Measurements from ENCODE around the gene GULP1. TPM values are rescaled to one million over a fixed set of nuclear protein-coding genes. Genes with fewer than 3 reads are reported as not detected.

Gene GULP1
- total and polyA plus RNA-seq, 12 donors = 5.8 to 122 (median 51.5) TPM

DNA sequence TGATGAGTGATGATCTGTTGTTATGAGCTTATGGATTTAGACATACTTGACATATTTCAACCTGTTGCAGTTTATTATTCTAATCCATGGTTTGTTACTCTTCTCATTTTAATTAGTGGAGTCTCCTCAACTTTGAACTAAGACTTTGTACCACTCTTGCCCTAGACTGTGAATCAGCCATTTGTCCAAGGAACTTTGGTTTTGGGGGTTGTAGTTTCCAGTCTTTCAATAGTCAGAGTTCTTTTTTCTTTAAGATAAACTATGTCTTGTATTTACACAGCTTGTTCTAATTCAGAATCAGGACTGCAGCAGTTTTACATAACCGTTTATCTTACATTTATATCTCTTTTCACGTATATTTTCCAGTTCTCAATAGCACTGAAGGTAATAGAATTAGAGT, 133.6 kb downstream of the GULP1 start:
- H3K36me3 ChIP-seq (replicated peaks in 1 of 2) = no peaks in the 10 kb centered on the region
- DNase-seq = no peak
- intact Hi-C loops (cut with DNase I) = no loop called here
- TF ChIP-seq, protein P1, sequence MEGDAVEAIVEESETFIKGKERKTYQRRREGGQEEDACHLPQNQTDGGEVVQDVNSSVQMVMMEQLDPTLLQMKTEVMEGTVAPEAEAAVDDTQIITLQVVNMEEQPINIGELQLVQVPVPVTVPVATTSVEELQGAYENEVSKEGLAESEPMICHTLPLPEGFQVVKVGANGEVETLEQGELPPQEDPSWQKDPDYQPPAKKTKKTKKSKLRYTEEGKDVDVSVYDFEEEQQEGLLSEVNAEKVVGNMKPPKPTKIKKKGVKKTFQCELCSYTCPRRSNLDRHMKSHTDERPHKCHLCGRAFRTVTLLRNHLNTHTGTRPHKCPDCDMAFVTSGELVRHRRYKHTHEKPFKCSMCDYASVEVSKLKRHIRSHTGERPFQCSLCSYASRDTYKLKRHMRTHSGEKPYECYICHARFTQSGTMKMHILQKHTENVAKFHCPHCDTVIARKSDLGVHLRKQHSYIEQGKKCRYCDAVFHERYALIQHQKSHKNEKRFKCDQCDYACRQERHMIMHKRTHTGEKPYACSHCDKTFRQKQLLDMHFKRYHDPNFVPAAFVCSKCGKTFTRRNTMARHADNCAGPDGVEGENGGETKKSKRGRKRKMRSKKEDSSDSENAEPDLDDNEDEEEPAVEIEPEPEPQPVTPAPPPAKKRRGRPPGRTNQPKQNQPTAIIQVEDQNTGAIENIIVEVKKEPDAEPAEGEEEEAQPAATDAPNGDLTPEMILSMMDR (IDR thresholded peaks at IDR 0.05) = no peak
- TF ChIP-seq POLR2A (IDR thresholded peaks at IDR 0.05) = no peak
- H3K27ac ChIP-seq = no peak overlapping the region
- no peaks in the 10 kb centered on the region for H3K4me1 ChIP-seq (replicated peaks in 1 of 2)
- H3K4me3 ChIP-seq = no peak overlapping the region
- H3K9me3 ChIP-seq (replicated peaks in 1 of 3) = peaks cover 0 to 4% (median 0%) of the 10 kb centered on the region in 3 donors
- no peaks in the 10 kb centered on the region for H3K27me3 ChIP-seq
- 79 to 85% (median 80%) methylated on average over 2 of the region's 2 CpGs for WGBS, 4 donors

DNA sequence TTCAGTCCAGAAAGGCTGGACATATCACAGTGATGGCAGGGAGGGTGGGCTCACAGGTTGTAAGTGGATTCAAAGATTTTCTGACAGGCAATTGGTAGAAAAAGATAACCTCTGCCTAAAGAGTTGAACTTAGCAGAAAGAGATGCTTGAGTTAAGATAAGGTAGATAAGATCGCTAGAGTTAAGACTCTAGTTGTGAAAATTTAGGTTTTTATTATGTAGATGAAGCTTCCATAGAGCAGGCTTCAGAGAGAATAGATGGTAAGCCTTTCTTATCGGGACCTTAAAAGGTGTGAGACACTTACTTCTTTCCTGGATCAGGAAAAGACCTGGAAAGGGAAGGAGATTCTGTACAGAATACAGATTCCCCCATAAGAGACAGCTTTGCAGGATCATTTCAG, 134.4 kb downstream of the GULP1 start:
- Histone ChIP-seq H3K27ac (no peak overlapping the region), H3K9me3 (replicated peaks in 1 of 3) (peaks cover 0 to 4% (median 0%) of the 10 kb centered on the region in 3 donors), H3K36me3 (replicated peaks in 1 of 2) (no peaks in the 10 kb centered on the region), H3K4me1 (replicated peaks in 1 of 2) (no peaks in the 10 kb centered on the region), H3K4me3 (no peak overlapping the region), H3K27me3 (no peaks in the 10 kb centered on the region)
- intact Hi-C loops (cut with DNase I) = no loop called here
- WGBS, 4 donors = 44 to 88% (median 78%) methylated on average over 2 of the region's 2 CpGs
- no peak for DNase-seq
- no peak for TF ChIP-seq POLR2A (IDR thresholded peaks at IDR 0.05)
- TF ChIP-seq, protein P1 (IDR thresholded peaks at IDR 0.05) = no peak

DNA sequence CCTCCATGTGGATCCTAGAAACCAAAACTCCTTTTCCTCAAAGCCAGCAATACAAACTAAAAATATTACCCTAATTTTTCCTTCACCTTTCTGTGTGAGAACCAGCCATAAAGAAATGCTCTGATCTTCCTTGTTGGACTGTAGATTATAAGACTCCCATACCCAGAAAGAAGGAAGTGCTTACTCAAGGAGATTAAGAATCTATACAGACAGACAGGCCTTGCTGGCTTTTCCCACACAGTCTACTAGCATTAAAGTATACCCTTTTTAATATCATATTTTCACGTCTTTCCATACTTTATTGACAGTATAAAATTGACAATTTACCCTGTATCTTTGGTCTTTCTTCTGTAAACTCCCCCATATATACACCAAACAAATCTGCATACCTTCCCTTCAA, 139.0 kb downstream of the GULP1 start:
- no peak for DNase-seq
- no peaks in the 10 kb centered on the region for H3K4me1 ChIP-seq (replicated peaks in 1 of 2)
- no peak overlapping the region for H3K4me3 ChIP-seq
- no peak overlapping the region for H3K27ac ChIP-seq
- intact Hi-C loops (cut with DNase I) = no loop called here
- no peaks in the 10 kb centered on the region for H3K9me3 ChIP-seq (replicated peaks in 1 of 3)
- no peaks in the 10 kb centered on the region for H3K36me3 ChIP-seq (replicated peaks in 1 of 2)
- H3K27me3 ChIP-seq = no peaks in the 10 kb centered on the region
- WGBS, 4 donors = 85 to 97% (median 91%) methylated on average over 1 of the region's 1 CpG
- no peak for TF ChIP-seq POLR2A (IDR thresholded peaks at IDR 0.05)
- TF ChIP-seq, protein P1 (IDR thresholded peaks at IDR 0.05) = no peak

DNA sequence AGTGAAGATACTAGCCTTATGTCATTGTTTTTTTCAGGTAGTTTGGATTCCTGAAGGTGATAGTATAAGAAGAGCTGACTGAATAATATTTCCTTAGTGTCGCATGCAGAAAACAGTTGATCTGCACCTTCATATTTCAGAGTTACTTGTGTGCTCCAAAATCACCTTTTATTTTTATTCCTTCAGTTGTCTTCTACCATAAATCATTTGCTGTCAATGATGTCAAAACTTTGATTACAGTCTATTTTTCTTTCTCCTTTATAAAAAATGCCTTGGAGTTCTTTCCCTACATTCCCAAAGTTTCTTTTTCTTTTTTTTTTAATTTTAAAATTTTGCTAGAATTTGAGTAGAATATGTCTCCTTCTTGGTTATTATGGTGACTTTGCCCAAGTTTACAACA, 142.3 kb downstream of the GULP1 start:
- DNase-seq = no peak
- no peak overlapping the region for H3K4me3 ChIP-seq
- H3K4me1 ChIP-seq (replicated peaks in 1 of 2) = no peaks in the 10 kb centered on the region
- H3K36me3 ChIP-seq (replicated peaks in 1 of 2) = no peaks in the 10 kb centered on the region
- no peak for TF ChIP-seq POLR2A (IDR thresholded peaks at IDR 0.05)
- TF ChIP-seq, protein P1 (IDR thresholded peaks at IDR 0.05) = no peak
- intact Hi-C loops (cut with DNase I) = no loop called here
- no peaks in the 10 kb centered on the region for H3K27me3 ChIP-seq
- 97 to 100% (median 99%) methylated on average over 1 of the region's 1 CpG for WGBS, 4 donors
- no peak overlapping the region for H3K27ac ChIP-seq
- H3K9me3 ChIP-seq (replicated peaks in 1 of 3) = no peaks in the 10 kb centered on the region

Measured in adrenal gland (tissue), 12 donors.